T-cell (primary cell): ENCODE measurements around the gene RPL37A. TPM values are rescaled to one million over a fixed set of nuclear protein-coding genes. Genes with fewer than 3 reads are reported as not detected.
A peak's percentile ranks its signal among the peaks of the same experiment; 100 is the strongest.
"Not testable (repeated sequence)": the region's sequence is repeated elsewhere in the genome, so short reads cannot be mapped to it uniquely, and the experiment has no call there.

Experiments
- ATAC-seq, 4 experiments: fragments of 200-7000 bp in 3 of 4; fragments of 150-1000 bp in 1 of 4; cut with Tn5 transposase; replicated peaks in 1 of 4; 1 replicate in 3 of 4; 2 replicates in 1 of 4; pipeline ENCODE4 v1.10.0; 2021; ENCODE audit warnings: moderate library complexity in 3 of 4, mild to moderate bottlenecking in 2 of 4, moderate number of reproducible peaks in 1 of 4
- CTCF ChIA-PET, 2 donors: fragments of 300-600 bp; sonication (Branson Sonifier 250); formaldehyde crosslinking; loops; one replicate each; lab custom pipeline; 2022; ENCODE audit warnings: antibody characterized with exemption in 2 of 2; lab: Charles Lee
- POLR2A ChIA-PET, 2 donors: fragments of 300-600 bp; sonication (Branson Sonifier 250); formaldehyde crosslinking; loops; one replicate each; lab custom pipeline; 2022; ENCODE audit warnings: antibody characterized with exemption in 2 of 2; lab: Charles Lee
- DNase-seq, 35 experiments: peaks; one replicate each; pipeline versions ENCODE4 v3.0.0 to v3.0.0-alpha.2; 2013 to 2023
- H3K27ac ChIP-seq: one replicate; pipeline ENCODE4 v1.5.1; 2013; ENCODE audit warnings: low read length
- H3K27me3 ChIP-seq, 2 experiments: replicated peaks in 1 of 2; 1 replicate in 1 of 2; 2 replicates in 1 of 2; pipeline versions ENCODE4 v1.6.1 to v1.7.0; 2013; ENCODE audit warnings: low read length in 1 of 2, mixed read lengths in 1 of 2; ENCODE audit not compliant: control insufficient read depth in 2 of 2, insufficient read depth in 2 of 2; ENCODE audit errors: extremely low read depth in 1 of 2
- H3K36me3 ChIP-seq, 2 donors: 1 replicate in 1 of 2; 2 replicates in 1 of 2; pipeline versions ENCODE4 v1.6.1 to v1.7.0; 2013; ENCODE audit warnings: low read length in 1 of 2; ENCODE audit not compliant: control insufficient read depth in 2 of 2, insufficient read depth in 1 of 2; ENCODE audit errors: extremely low read depth in 1 of 2
- H3K4me1 ChIP-seq, 2 experiments: 1 replicate in 1 of 2; 2 replicates in 1 of 2; pipeline versions ENCODE4 v1.6.1 to v1.7.0; 2013; ENCODE audit warnings: low read length in 2 of 2, mixed read lengths in 1 of 2; ENCODE audit not compliant: insufficient read depth in 2 of 2, control insufficient read depth in 1 of 2; ENCODE audit errors: extremely low read depth in 1 of 2
- H3K4me3 ChIP-seq, 2 donors: 1 replicate in 1 of 2; 2 replicates in 1 of 2; pipeline versions ENCODE4 v1.5.1 to v1.7.0; 2013; ENCODE audit warnings: mild to moderate bottlenecking in 2 of 2, low read length in 1 of 2, moderate library complexity in 1 of 2; ENCODE audit not compliant: control insufficient read depth in 1 of 2; ENCODE audit errors: extremely low read depth in 1 of 2
- H3K9me3 ChIP-seq: 2 replicates; pipeline ENCODE4 v1.7.0; 2013
- H3K27ac Mint-ChIP-seq, 2 donors: one replicate each; pipeline ENCODE4 v1.8.0; 2020 to 2021; ENCODE audit warnings: mild to moderate bottlenecking in 2 of 2, mixed read lengths in 2 of 2
- H3K27me3 Mint-ChIP-seq, 2 donors: one replicate each; pipeline ENCODE4 v1.8.0; 2021 to 2022; ENCODE audit warnings: mixed read lengths in 2 of 2
- H3K36me3 Mint-ChIP-seq: one replicate; pipeline ENCODE4 v1.8.0; 2021; ENCODE audit warnings: mixed read lengths
- H3K4me1 Mint-ChIP-seq, 3 donors: one replicate each; pipeline ENCODE4 v1.8.0; 2020 to 2022; ENCODE audit warnings: mixed read lengths in 3 of 3, mild to moderate bottlenecking in 1 of 3
- H3K4me3 Mint-ChIP-seq, 3 donors: one replicate each; pipeline ENCODE4 v1.8.0; 2020 to 2022; ENCODE audit warnings: mild to moderate bottlenecking in 3 of 3, mixed read lengths in 3 of 3, moderate library complexity in 3 of 3
- H3K9me3 Mint-ChIP-seq, 3 donors: one replicate each; pipeline ENCODE4 v1.8.0; 2020 to 2022; ENCODE audit warnings: mixed read lengths in 3 of 3
- WGBS: methylation state at CpG from one replicate; pipeline ENCODE4 v1.1.5; 2013; ENCODE audit warnings: missing lambda C conversion rate; ENCODE audit not compliant: insufficient coverage; 5-methylcytosine and 5-hydroxymethylcytosine counted together
- total RNA-seq, 35 experiments: library from RNA in 6 of 35; stranded (reverse) in 6 of 35; fragments of 120-200 nt in 1 of 35; gene quantifications; one replicate each; pipeline versions ENCODE4 v1.2.1 to v1.2.4 and lab custom pipeline; 2013 to 2026

The RPL37A gene
- total RNA-seq, 5 donors from 2014 or later (not counting 1 experiment from before 2014, with no cell fraction given): 3,102 to 3,715 (median 3,468) TPM

DNA sequence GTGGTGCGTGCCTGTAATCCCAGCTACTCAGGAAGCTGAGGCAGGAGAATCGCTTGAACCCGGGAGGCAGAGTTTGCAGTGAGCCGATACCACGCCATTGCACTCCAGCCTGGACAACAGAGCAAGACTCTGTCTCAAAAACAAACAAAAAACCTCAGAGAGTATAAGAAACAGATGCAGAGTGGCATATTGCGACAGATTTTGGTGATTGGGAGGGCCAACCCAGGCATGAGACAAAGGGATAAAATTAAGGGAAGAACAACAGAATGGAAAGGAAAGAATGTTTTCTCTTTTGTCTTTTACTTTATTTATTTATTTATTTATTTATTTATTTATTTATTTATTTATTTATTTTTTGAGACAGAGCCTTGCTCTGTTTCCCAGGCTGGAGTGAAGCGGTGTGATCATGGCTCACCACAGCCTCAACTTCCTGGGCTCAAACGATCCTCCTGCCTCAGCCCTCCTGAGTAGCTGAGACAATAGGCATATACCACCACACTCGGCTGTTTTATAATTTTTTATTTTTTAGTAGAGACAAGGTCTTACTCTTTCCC, 20.0 kb downstream of the RPL37A start:
- H3K9me3 Mint-ChIP-seq, H3K27ac Mint-ChIP-seq, H3K36me3 Mint-ChIP-seq, H3K9me3 ChIP-seq, H3K27me3 ChIP-seq, H3K4me1 Mint-ChIP-seq, ATAC-seq, H3K4me1 ChIP-seq, H3K27ac ChIP-seq, H3K36me3 ChIP-seq, H3K4me3 Mint-ChIP-seq, DNase-seq, H3K27me3 Mint-ChIP-seq, H3K4me3 ChIP-seq: not testable (repeated sequence)
- CTCF ChIA-PET: interaction anchor here (0.7 to 4.8 kb wide), 13 partner anchors 8 to 1195 kb away, joined by 3 to 36 read pairs (median 4); no protein-coding TSS in a partner anchor
- WGBS: 80% methylated on average over 1 of the region's 9 CpGs
- POLR2A ChIA-PET: interaction anchor here in 1 of 2 donors (0.7 kb wide), 1 partner anchor 435 kb away, joined by 3 read pairs; no protein-coding TSS in a partner anchor

DNA sequence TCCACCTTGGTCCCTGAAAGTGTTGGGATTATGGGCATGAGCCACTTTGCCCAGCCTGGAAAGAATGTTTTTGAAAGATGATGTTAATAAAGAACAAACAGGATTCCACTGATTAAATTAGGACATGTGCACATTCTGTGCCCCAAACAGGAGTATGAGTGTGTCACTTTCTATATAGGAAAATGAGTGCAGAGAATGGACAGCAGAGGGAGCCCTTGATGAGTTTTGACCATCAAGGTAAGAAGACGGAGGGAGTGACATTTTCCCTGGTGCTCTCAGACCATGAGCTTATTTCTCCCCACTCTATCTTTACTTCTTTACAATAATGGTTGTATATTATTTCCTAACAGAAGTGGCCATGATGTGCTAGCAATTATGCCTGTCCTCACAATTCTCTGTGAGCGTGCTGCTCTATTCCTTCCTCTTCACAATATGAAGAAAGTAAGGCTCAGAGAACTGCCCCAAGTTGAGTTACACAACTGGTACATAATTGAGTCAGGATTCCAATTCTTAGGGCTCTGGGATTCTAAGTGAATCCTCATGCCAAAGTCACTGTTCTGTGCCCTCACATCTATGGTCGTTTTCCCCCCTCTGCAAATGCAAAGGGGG, 20.6 kb downstream of the RPL37A start:
- no peak overlapping the region for H3K27ac ChIP-seq
- ChIA-PET CTCF (interaction anchor here (0.5 to 4.8 kb wide), 12 partner anchors 9 to 1194 kb away, joined by 3 to 36 read pairs (median 4); no protein-coding TSS in a partner anchor), POLR2A (no interaction called here)
- Mint-ChIP-seq H3K4me3 (no peak overlapping the region), H3K4me1 (no peaks in the 10 kb centered on the region), H3K27me3 (no peaks in the 10 kb centered on the region), H3K9me3 (no peaks in the 10 kb centered on the region), H3K27ac (no peak overlapping the region), H3K36me3 (no peaks in the 10 kb centered on the region)
- ATAC-seq (peak in 3 of 4 experiments; percentile 37 to 57 (median 40)), DNase-seq (peak in 25 of 35 experiments; percentile 2 to 75 (median 31))
- no peaks in the 10 kb centered on the region for H3K9me3 ChIP-seq
- no CpG with 5 or more reads among the region's 3 CpGs for WGBS
- no peaks in the 10 kb centered on the region for H3K4me1 ChIP-seq
- no peaks in the 10 kb centered on the region for H3K36me3 ChIP-seq
- H3K27me3 ChIP-seq: no peaks in the 10 kb centered on the region
- no peak overlapping the region for H3K4me3 ChIP-seq

DNA sequence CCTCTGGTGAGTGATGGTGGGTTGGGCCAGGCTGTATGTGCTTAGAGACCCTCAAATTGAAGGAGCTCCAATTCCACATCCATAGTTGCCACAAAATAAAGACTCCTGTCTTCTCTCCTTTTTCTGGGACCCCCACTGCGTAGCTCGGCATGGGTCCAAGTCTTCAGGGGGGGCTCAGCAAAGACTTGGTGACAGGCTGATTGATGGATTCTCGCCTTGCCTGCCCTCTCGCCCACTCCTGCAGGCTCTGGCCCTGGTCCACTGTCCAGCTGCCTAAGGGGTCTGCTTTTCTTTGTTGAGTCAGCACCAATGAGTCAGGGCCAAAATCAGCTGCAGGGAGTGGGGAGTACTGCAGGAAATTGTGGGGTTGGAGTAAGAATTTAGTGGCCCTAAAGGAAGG, 21.5 kb downstream of the RPL37A start:
- no peaks in the 10 kb centered on the region for H3K9me3 ChIP-seq
- no peaks in the 10 kb centered on the region for H3K36me3 Mint-ChIP-seq
- WGBS: 96% methylated on average over 4 of the region's 4 CpGs
- H3K4me3 Mint-ChIP-seq: no peak overlapping the region
- H3K4me1 ChIP-seq: no peaks in the 10 kb centered on the region
- no peaks in the 10 kb centered on the region for H3K9me3 Mint-ChIP-seq
- CTCF ChIA-PET: interaction anchor here (0.5 to 4.8 kb wide), 9 partner anchors 10 to 1193 kb away, joined by 3 to 36 read pairs (median 6); no protein-coding TSS in a partner anchor
- ATAC-seq (no peak), DNase-seq (no peak)
- H3K27me3 Mint-ChIP-seq: no peaks in the 10 kb centered on the region
- no peak overlapping the region for H3K4me3 ChIP-seq
- no peak overlapping the region for H3K27ac Mint-ChIP-seq
- H3K4me1 Mint-ChIP-seq: no peaks in the 10 kb centered on the region
- H3K27ac ChIP-seq: no peak overlapping the region
- POLR2A ChIA-PET: no interaction called here
- H3K27me3 ChIP-seq: no peaks in the 10 kb centered on the region
- H3K36me3 ChIP-seq: no peaks in the 10 kb centered on the region

DNA sequence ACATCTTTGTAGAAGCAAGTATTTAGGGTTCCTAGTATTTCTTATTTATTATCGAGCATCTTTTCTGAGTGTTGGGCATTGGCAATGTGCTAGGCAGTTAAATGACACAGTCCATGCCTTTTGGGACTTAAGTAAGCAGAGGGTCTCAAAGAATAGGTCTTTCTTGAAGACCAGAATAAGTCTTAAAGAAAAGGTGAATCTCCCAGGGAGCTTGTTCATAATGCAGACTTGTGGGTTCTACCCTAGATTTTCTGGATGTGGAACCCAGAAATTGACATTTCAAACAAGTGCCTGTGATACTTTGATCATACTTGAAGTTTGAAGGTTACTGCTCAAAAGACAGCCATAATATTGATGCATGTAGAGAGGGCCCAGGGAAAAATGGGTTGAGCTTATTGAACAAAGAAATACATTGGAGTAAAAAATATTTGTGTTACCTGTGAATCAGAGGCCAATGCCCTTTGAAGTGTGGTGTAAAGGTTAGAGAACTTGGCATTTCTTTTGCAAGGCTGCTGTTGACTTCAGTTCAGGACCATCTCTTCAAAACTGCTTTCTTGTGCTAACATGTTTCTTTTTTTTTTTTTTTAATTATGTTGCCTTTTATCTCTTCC, 24.4 kb downstream of the RPL37A start:
- CTCF ChIA-PET: interaction anchor here (0.7 to 4.4 kb wide), 4 partner anchors 19 to 144 kb away, joined by 3 to 20 read pairs (median 4); no protein-coding TSS in a partner anchor
- Histone ChIP-seq H3K27ac (no peak overlapping the region), H3K27me3 (peaks cover 0 to 3% of the 10 kb centered on the region in 2 experiments), H3K4me3 (no peak overlapping the region), H3K9me3 (no peaks in the 10 kb centered on the region), H3K4me1 (no peaks in the 10 kb centered on the region), H3K36me3 (no peaks in the 10 kb centered on the region)
- no peak overlapping the region for H3K27ac Mint-ChIP-seq
- ATAC-seq (no peak), DNase-seq (no peak)
- POLR2A ChIA-PET: interaction anchor here in 1 of 2 donors (0.5 kb wide), 1 partner anchor 1205 kb away, joined by 5 read pairs; no protein-coding TSS in a partner anchor
- H3K4me3 Mint-ChIP-seq: no peak overlapping the region
- H3K4me1 Mint-ChIP-seq: no peaks in the 10 kb centered on the region
- no peaks in the 10 kb centered on the region for H3K36me3 Mint-ChIP-seq
- H3K9me3 Mint-ChIP-seq: no peaks in the 10 kb centered on the region
- no peaks in the 10 kb centered on the region for H3K27me3 Mint-ChIP-seq
- no CpG with 5 or more reads among the region's 1 CpG for WGBS

DNA sequence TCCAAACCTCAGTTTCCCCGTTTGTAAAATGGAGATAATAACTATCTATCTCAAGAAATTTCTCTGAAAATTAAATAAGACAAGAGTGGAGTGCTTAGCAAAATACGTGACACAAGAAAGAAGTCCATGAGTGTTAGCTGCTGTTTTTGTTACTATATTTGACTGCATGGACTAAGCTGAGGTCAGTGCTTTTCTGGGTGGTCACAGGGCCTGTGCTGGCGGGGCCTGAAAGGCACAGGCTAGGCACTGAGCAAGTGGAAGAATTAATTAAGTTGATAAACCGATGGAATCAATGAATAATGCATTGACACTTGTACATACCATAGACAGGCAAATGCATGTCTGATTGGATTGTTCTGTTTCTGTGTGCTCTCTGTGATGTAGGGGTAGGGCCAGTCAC, 27.3 kb downstream of the RPL37A start:
- H3K9me3 ChIP-seq: no peaks in the 10 kb centered on the region
- no peaks in the 10 kb centered on the region for H3K9me3 Mint-ChIP-seq
- H3K4me3 Mint-ChIP-seq: no peak overlapping the region

DNA sequence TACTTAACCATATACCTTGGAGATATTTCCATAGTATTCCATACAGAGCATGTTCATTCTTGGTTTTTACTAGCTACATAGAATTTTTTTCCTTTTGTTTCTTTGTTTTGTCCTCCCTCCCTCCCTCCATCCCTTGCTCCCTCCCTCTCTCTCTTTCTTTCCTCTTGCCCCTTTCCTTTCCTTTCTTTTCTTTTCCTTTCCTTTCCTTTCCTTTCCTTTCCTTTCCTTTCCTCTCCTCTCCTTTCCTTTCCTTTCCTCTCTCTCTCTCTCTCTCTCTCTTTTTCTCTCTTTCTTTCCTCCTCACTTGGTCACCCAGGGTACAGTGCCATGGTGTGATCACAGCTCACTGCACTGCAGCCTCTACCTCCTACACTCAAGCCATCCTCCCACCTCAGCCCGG, 28.3 kb downstream of the RPL37A start:
- Histone ChIP-seq H3K27ac (no peak overlapping the region), H3K4me1 (no peaks in the 10 kb centered on the region), H3K4me3 (no peak overlapping the region), H3K36me3 (no peaks in the 10 kb centered on the region), H3K27me3 (peaks cover 0 to 6% of the 10 kb centered on the region in 2 experiments), H3K9me3 (no peaks in the 10 kb centered on the region)
- H3K9me3 Mint-ChIP-seq: no peaks in the 10 kb centered on the region
- CTCF ChIA-PET: interaction anchor here in 1 of 2 donors (1.0 kb wide), 1 partner anchor 18 kb away, joined by 3 read pairs; no protein-coding TSS in a partner anchor
- WGBS: no CpG with 5 or more reads among the region's 1 CpG
- no peak for DNase-seq
- peaks cover 0 to 1% of the 10 kb centered on the region in 2 donors for H3K27me3 Mint-ChIP-seq
- no peak for ATAC-seq
- POLR2A ChIA-PET: no interaction called here
- H3K36me3 Mint-ChIP-seq: no peaks in the 10 kb centered on the region
- H3K4me1 Mint-ChIP-seq: no peaks in the 10 kb centered on the region
- no peak overlapping the region for H3K27ac Mint-ChIP-seq
- H3K4me3 Mint-ChIP-seq: no peak overlapping the region

More for the DNA sequence above, 27.3 kb downstream of the RPL37A start:
- Histone ChIP-seq H3K4me3 (no peak overlapping the region), H3K27ac (no peak overlapping the region), H3K4me1 (no peaks in the 10 kb centered on the region), H3K36me3 (no peaks in the 10 kb centered on the region), H3K27me3 (peaks cover 0 to 6% of the 10 kb centered on the region in 2 experiments)
- no peaks in the 10 kb centered on the region for H3K4me1 Mint-ChIP-seq
- POLR2A ChIA-PET: interaction anchor here in 1 of 2 donors (0.6 kb wide), 1 partner anchor 385 kb away, joined by 7 read pairs; no protein-coding TSS in a partner anchor
- DNase-seq: no peak
- CTCF ChIA-PET: interaction anchor here in 1 of 2 donors (1.0 kb wide), 1 partner anchor 18 kb away, joined by 3 read pairs; no protein-coding TSS in a partner anchor
- no peaks in the 10 kb centered on the region for H3K27me3 Mint-ChIP-seq
- ATAC-seq: no peak
- H3K36me3 Mint-ChIP-seq: no peaks in the 10 kb centered on the region
- 100% methylated on average over 1 of the region's 4 CpGs for WGBS
- no peak overlapping the region for H3K27ac Mint-ChIP-seq
